Hematopoietic multipotent progenitor cell treated with erythropoietin and hydrocortisone succinate and interleukin-3 and kit ligand, for 4 days (in vitro differentiated cells): ENCODE measurements around the gene ASB16.

Source experiments
- DNase-seq: peaks from one replicate; pipeline ENCODE4 v3.0.0-alpha.2; 2015

Gene ASB16

GRCh38 chr17:44211281-44212265 is 41.1 kb downstream of the ASB16 start:
- DNase-seq, result no peak

- no peak for DNase-seq
Observed at GRCh38 chr17:44212507-44213402, 42.3 kb downstream of the ASB16 start.

- no peak for DNase-seq
Observed at GRCh38 chr17:44213403-44214229, 43.1 kb downstream of the ASB16 start.

- DNase-seq, result no peak
Observed at GRCh38 chr17:44214230-44214494, 43.7 kb downstream of the ASB16 start.

GRCh38 chr17:44214896-44215295 is 44.4 kb downstream of the ASB16 start:
- DNase-seq, result no peak

GRCh38 chr17:44216173-44216572 is 45.7 kb downstream of the ASB16 start:
- DNase-seq, result no peak

- no peak for DNase-seq
Observed at GRCh38 chr17:44216694-44217093, 46.2 kb downstream of the ASB16 start.

GRCh38 chr17:44217738-44218343 is 47.3 kb downstream of the ASB16 start:
- no peak for DNase-seq

GRCh38 chr17:44218344-44219107 is 48.0 kb downstream of the ASB16 start:
- DNase-seq, result peak; percentile 98

GRCh38 chr17:44219108-44219615 is 48.7 kb downstream of the ASB16 start:
- DNase-seq, result peak; percentile 89

- peak; percentile 85 for DNase-seq
Observed at GRCh38 chr17:44219616-44220212, 49.2 kb downstream of the ASB16 start, which contains the start of gene UBTF. TSS of gene UBTF (minus strand) at chr17:44219675. CDS start at chr17:44218229, 1,446 bp downstream.

- DNase-seq, result peak; percentile 81
Observed at GRCh38 chr17:44220213-44221083, 49.9 kb downstream of the ASB16 start.

GRCh38 chr17:44221084-44221861 is 50.8 kb downstream of the ASB16 start:
- DNase-seq, result peak; percentile 93

GRCh38 chr17:44221862-44222111 is 51.3 kb downstream of the ASB16 start:
- DNase-seq, result no peak

GRCh38 chr17:44222112-44222869 is 51.8 kb downstream of the ASB16 start:
- DNase-seq, result peak; percentile 92

GRCh38 chr17:44223541-44224071 is 53.1 kb downstream of the ASB16 start:
- no peak for DNase-seq
